Neural progenitor cell (in vitro differentiated cells): ENCODE results near the gene B3GALT4.

Experiments used
- CTCF ChIP-seq: fragments of 200-600 bp; sonication (generic); IDR thresholded peaks from 2 replicates; pipeline ENCODE4 v1.5.1; 2017; ENCODE audit warnings: antibody characterized with exemption, mild to moderate bottlenecking
- EZH2 ChIP-seq: fragments of 200-600 bp; sonication (generic); IDR thresholded peaks from 2 replicates; pipeline ENCODE4 v1.6.1; 2017; ENCODE audit warnings: antibody characterized with exemption, mild to moderate bottlenecking, moderate library complexity

- TF ChIP-seq EZH2, result no peak
- no peak for TF ChIP-seq CTCF
These were observed 11.4 kb downstream of the B3GALT4 start for GRCh38 chr6:33288141-33288920.
